Adrenal gland (tissue), 12 donors: Measurements from ENCODE around the gene UST. TPM values are rescaled to one million over a fixed set of nuclear protein-coding genes. Genes with fewer than 3 reads are reported as not detected.

ENCODE experiments used
- DNase-seq, 7 donors: peaks; one replicate each; pipeline ENCODE4 v3.0.0-alpha.2; 2019 to 2020
- H3K27ac ChIP-seq, 5 donors: fragments of 200-600 bp; sonication (generic) in 4 of 5; 1 replicate in 3 of 5; 2 replicates in 2 of 5; pipeline versions ENCODE4 v1.5.1 to v1.8.0; 2016 to 2020; ENCODE audit warnings: mild to moderate bottlenecking in 1 of 5
- H3K27me3 ChIP-seq: fragments of 200-600 bp; 2 replicates; pipeline ENCODE4 v1.8.0; 2021
- H3K36me3 ChIP-seq, 2 donors: fragments of 200-600 bp; replicated peaks in 1 of 2; 1 replicate in 1 of 2; 2 replicates in 1 of 2; pipeline versions ENCODE4 v1.5.1 to v1.8.0; 2018 to 2022
- H3K4me1 ChIP-seq, 2 donors: fragments of 200-600 bp; replicated peaks in 1 of 2; 1 replicate in 1 of 2; 2 replicates in 1 of 2; pipeline versions ENCODE4 v1.5.1 to v1.8.0; 2018 to 2021
- H3K4me3 ChIP-seq, 4 donors: fragments of 200-600 bp; sonication (generic) in 3 of 4; one replicate each; pipeline ENCODE4 v1.5.1; 2016 to 2018
- H3K9me3 ChIP-seq, 3 donors: fragments of 200-600 bp; sonication (generic) in 1 of 3; replicated peaks in 1 of 3; 1 replicate in 2 of 3; 2 replicates in 1 of 3; pipeline versions ENCODE4 v1.5.1 to v1.8.0; 2016 to 2021
- CTCF ChIP-seq, 6 experiments: fragments of 450-650 bp in 4 of 6; fragments of 200-600 bp in 2 of 6; sonication (generic) in 1 of 6; IDR thresholded peaks; 1 replicate in 5 of 6; 2 replicates in 1 of 6; pipeline versions ENCODE4 v1.5.1 to v1.8.0; 2016 to 2021; ENCODE audit warnings: antibody characterized with exemption in 6 of 6, mild to moderate bottlenecking in 2 of 6, moderate library complexity in 1 of 6
- POLR2A ChIP-seq, 2 donors: fragments of 450-650 bp; IDR thresholded peaks; one replicate each; pipeline ENCODE4 v1.6.1; 2017; ENCODE audit warnings: antibody characterized with exemption in 2 of 2, mild to moderate bottlenecking in 2 of 2, moderate library complexity in 1 of 2
- whole genome bisulfite sequencing, 4 donors: extraction: QIAGEN DNeasy Blood & Tissue Kit in 2 of 4; methylation state at CpG; one replicate each; pipeline versions ENCODE4 v1.1.5 to v1.1.7; 2013 to 2017; 5-methylcytosine and 5-hydroxymethylcytosine counted together
- intact Hi-C, 2 donors: fragments of 100-400 bp; cut with DNase I; formaldehyde crosslinking; loops; one replicate each; pipeline versions ENCODE4 v1.14.1 to v1.15.0; 2022 to 2023
- polyA plus RNA-seq, 3 donors: library from polyadenylated mRNA; stranded (reverse); fragments of 200-250 nt in 2 of 3; fragments of 350-450 nt in 1 of 3; fragmentation: Illumina TruSeq in 1 of 3; extraction: RNeasy Lipid Tissue Mini Kit (QIAGEN cat#74804) in 1 of 3; gene quantifications; one replicate each; pipeline ENCODE4 v1.2.3, GENCODE V29; 2013 to 2014
- total RNA-seq, 9 donors: library from RNA; depleted of rRNA in 4 of 9; stranded (reverse); fragments of >200 nt in 4 of 9; fragments of 120-200 nt in 1 of 9; fragmentation: NEBNext Ultra II Directional in 1 of 9; extraction: Animal tissue kit (Norgen Biotek cat#: 25700) in 1 of 9; gene quantifications; one replicate each; pipeline versions ENCODE4 v1.1.0 to v1.2.4, GENCODE V29; 2013 to 2023
- donor health status: healthy with polysubstance abuse.
- donor health status: Bipolar disorder and iron deficiency.
- donor health status: DM: yes; HTN: yes; CAD: no.
- donor health status: DM: no; HTN: no; CAD: no.
- donor health status: DM: no; HTN: no; CAD: no.
- donor health status: DM: yes; HTN: yes; CAD: no.

The UST gene
- total and polyA plus RNA-seq, 12 donors = 5.9 to 37.4 (median 18.3) TPM

GRCh38 chr6:148735989-148736388 is 10.8 kb upstream of the UST start:
- no peak for DNase-seq
- Histone ChIP-seq H3K27me3 (no peaks in the 10 kb centered on the region), H3K4me3 (no peak overlapping the region), H3K9me3 (no peaks in the 10 kb centered on the region), H3K4me1 (peaks cover 0 to 12% of the 10 kb centered on the region in 2 donors), H3K27ac (no peak overlapping the region), H3K36me3 (no peaks in the 10 kb centered on the region)
- 88 to 95% (median 91%) methylated on average over 2 of the region's 2 CpGs for WGBS, 4 donors
- TF ChIP-seq CTCF (IDR thresholded peaks at IDR 0.05) (no peak), POLR2A (IDR thresholded peaks at IDR 0.05) (no peak)
- intact Hi-C loops = no loop called here

- H3K9me3 ChIP-seq = no peaks in the 10 kb centered on the region
- intact Hi-C loops = no loop called here
- peaks cover 0 to 12% of the 10 kb centered on the region in 2 donors for H3K4me1 ChIP-seq
- H3K27me3 ChIP-seq = no peaks in the 10 kb centered on the region
- no peak overlapping the region for H3K27ac ChIP-seq
- WGBS, 4 donors = 82 to 93% (median 86%) methylated on average over 5 of the region's 5 CpGs
- no peaks in the 10 kb centered on the region for H3K36me3 ChIP-seq
- TF ChIP-seq POLR2A (IDR thresholded peaks at IDR 0.05) = no peak
- TF ChIP-seq CTCF (IDR thresholded peaks at IDR 0.05) = no peak
- no peak overlapping the region for H3K4me3 ChIP-seq
- DNase-seq = no peak
Observed at GRCh38 chr6:148736774-148737412, 9.9 kb upstream of the UST start.

DNA sequence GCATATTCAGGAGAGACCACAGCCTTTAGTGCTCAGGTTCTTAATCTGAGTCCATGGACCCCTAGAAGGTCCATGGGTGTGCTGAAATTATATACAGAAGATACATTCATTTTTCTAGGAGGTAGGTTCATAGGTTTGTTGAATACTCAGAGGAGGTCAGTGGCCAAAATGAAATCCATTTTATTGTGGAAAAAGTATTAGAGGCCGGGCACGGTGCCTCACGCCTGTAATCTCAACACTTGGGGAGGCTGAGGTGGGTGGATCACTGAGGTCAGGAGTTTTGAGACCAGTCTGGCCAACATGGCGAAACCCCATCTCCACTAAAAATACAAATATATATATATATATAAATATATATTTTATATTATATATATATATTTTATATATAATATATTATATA is 9.0 kb upstream of the UST start:
- Histone ChIP-seq H3K4me3 (no peak overlapping the region), H3K27ac (no peak overlapping the region), H3K27me3 (no peaks in the 10 kb centered on the region), H3K36me3 (no peaks in the 10 kb centered on the region), H3K9me3 (no peaks in the 10 kb centered on the region), H3K4me1 (peaks cover 0 to 12% of the 10 kb centered on the region in 2 donors)
- TF ChIP-seq CTCF (IDR thresholded peaks at IDR 0.05) (no peak), POLR2A (IDR thresholded peaks at IDR 0.05) (no peak)
- WGBS, 4 donors = 95 to 100% (median 98%) methylated on average over 4 of the region's 4 CpGs
- peak in 4 of 7 donors; percentile 24 to 57 (median 41) for DNase-seq
- intact Hi-C loops = no loop called here

DNA sequence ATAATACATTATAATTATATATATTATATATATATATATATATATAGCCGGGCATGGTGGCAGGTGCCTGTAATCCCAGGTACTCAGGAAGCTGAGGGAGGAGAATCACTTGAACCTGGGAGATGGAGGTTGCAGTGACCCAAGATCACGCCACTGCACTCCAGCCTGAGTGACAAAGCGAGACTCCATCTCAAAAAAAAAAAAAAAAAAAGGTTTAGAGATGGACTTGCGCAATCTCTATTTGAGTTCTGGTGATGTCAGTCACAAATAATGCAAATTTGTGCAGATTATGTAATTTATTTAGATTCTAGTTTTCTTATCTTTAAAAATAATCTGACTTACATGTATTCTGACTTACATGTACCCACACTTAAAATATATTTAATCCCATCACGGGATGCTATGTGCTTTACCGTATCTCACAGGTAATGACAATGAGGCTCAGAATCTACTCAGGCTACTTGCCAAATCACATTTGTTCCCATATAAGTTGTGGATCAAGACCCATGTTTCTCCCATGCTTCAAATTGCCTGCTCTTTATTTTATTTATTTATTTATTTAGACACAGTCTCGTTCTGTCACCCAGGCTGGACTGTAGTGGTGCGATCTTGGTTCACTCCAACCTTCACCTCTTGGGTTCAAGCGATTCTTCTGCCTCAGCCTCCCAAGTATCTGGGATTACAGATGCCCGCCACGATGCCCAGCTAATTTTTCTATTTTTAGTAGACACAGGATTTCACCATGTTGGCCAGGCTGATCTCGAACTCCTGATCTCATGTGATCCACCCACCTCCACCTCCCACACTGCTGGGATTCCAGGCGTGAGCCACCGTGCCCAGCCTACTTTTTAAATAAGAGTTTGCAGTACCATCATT is 7.6 kb upstream of the UST start:
- Histone ChIP-seq H3K27me3 (no peaks in the 10 kb centered on the region), H3K9me3 (no peaks in the 10 kb centered on the region), H3K36me3 (no peaks in the 10 kb centered on the region), H3K4me3 (peak overlapping the region in 1 of 4 donors; percentile 2), H3K27ac (peak overlapping the region in 2 of 5 donors; percentile 35 to 37), H3K4me1 (peaks cover 0 to 12% of the 10 kb centered on the region in 2 donors)
- 88 to 94% (median 89%) methylated on average over 14 of the region's 14 CpGs for WGBS, 4 donors
- peak in 3 of 7 donors; percentile 18 to 53 (median 51) for DNase-seq
- TF ChIP-seq CTCF (IDR thresholded peaks at IDR 0.05) (no peak), POLR2A (IDR thresholded peaks at IDR 0.05) (no peak)
- intact Hi-C loops = no loop called here
